Measurements from ENCODE around the gene NKIRAS1. TPM values are rescaled to one million over a fixed set of nuclear protein-coding genes. Genes with fewer than 3 reads are reported as not detected.

The NKIRAS1 gene
- total RNA-seq, 4 donors from 2014 or later = 23.4 to 29.4 (median 26.8) TPM

DNA sequence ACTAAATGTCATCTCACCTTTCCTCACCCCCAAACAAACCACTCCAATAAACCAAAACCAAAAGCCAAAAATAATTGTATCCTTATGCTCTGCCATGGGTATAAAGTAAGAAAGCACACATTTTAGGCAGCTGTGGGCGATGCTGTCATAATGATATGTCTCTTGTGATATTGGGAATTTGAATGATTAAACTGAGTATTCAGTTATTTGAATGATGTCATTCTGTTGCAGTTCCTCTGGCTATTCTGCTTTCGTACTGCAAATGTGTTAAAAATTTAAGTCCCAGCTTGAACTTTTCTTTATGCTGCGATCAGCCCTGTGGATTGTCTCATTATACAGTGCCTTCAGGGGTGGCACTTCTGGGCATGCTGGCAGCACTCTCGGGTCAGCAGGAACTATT is 17.5 kb upstream of the NKIRAS1 start:
- H3K36me3 ChIP-seq = no peaks in the 10 kb centered on the region
- H3K27ac ChIP-seq (replicated peaks in 1 of 4) = no peak overlapping the region
- TF ChIP-seq POLR2A (IDR thresholded peaks at IDR 0.05; ENCODE audit: low read depth) (no peak), EP300 (IDR thresholded peaks at IDR 0.05) (no peak), POLR2AphosphoS5 (IDR thresholded peaks at IDR 0.05) (no peak)
- TF ChIP-seq, protein P1, sequence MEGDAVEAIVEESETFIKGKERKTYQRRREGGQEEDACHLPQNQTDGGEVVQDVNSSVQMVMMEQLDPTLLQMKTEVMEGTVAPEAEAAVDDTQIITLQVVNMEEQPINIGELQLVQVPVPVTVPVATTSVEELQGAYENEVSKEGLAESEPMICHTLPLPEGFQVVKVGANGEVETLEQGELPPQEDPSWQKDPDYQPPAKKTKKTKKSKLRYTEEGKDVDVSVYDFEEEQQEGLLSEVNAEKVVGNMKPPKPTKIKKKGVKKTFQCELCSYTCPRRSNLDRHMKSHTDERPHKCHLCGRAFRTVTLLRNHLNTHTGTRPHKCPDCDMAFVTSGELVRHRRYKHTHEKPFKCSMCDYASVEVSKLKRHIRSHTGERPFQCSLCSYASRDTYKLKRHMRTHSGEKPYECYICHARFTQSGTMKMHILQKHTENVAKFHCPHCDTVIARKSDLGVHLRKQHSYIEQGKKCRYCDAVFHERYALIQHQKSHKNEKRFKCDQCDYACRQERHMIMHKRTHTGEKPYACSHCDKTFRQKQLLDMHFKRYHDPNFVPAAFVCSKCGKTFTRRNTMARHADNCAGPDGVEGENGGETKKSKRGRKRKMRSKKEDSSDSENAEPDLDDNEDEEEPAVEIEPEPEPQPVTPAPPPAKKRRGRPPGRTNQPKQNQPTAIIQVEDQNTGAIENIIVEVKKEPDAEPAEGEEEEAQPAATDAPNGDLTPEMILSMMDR (IDR thresholded peaks at IDR 0.05) = no peak
- intact Hi-C loops (cut with DNase I) = no loop called here
- H3K9me3 ChIP-seq = peaks cover 0 to 4% (median 0%) of the 10 kb centered on the region in 4 donors
- no peak overlapping the region for H3K4me3 ChIP-seq
- WGBS = 87% methylated on average over 4 of the region's 4 CpGs
- no peaks in the 10 kb centered on the region for H3K4me1 ChIP-seq
- no peaks in the 10 kb centered on the region for H3K27me3 ChIP-seq
- no peak for DNase-seq (ENCODE audit: extremely low spot score)

DNA sequence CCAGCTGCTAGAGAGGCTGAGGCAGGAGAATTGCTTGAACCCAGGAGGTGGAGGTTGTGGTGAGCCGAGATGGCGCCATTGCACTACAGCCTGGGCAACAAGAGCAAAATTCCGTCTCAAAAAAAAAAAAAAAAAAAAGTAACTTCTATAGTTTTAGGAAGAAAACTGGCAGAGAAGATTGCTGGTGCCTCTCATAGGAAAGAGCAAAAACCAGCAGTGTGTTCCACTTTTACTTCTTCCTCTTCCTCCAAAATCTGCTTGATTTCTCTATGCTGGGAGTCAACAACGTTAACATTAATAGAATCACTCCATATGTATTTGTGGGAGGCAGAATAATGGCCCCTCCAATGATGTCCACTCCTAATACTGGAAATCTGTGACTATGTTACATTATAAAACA is 15.8 kb upstream of the NKIRAS1 start:
- intact Hi-C loops (cut with DNase I) = no loop called here
- H3K4me3 ChIP-seq = no peak overlapping the region
- no peaks in the 10 kb centered on the region for H3K27me3 ChIP-seq
- no peaks in the 10 kb centered on the region for H3K36me3 ChIP-seq
- no peak for TF ChIP-seq POLR2AphosphoS5 (IDR thresholded peaks at IDR 0.05)
- TF ChIP-seq, protein P1 (IDR thresholded peaks at IDR 0.05) = no peak
- no peak for TF ChIP-seq POLR2A (IDR thresholded peaks at IDR 0.05; ENCODE audit: low read depth)
- TF ChIP-seq EP300 (IDR thresholded peaks at IDR 0.05) = no peak
- WGBS = 90% methylated on average over 4 of the region's 4 CpGs
- DNase-seq (ENCODE audit: extremely low spot score) = no peak
- H3K4me1 ChIP-seq = no peaks in the 10 kb centered on the region
- no peaks in the 10 kb centered on the region for H3K9me3 ChIP-seq
- no peak overlapping the region for H3K27ac ChIP-seq (replicated peaks in 1 of 4)

GRCh38 chr3:23931597-23931996 is 14.8 kb upstream of the NKIRAS1 start:
- Histone ChIP-seq H3K4me3 (no peak overlapping the region), H3K4me1 (no peaks in the 10 kb centered on the region), H3K27me3 (no peaks in the 10 kb centered on the region), H3K36me3 (no peaks in the 10 kb centered on the region), H3K27ac (replicated peaks in 1 of 4) (no peak overlapping the region), H3K9me3 (no peaks in the 10 kb centered on the region)
- WGBS = 87% methylated on average over 3 of the region's 3 CpGs
- no peak for DNase-seq (ENCODE audit: extremely low spot score)
- intact Hi-C loops (cut with DNase I) = no loop called here
- no peak for TF ChIP-seq POLR2A (IDR thresholded peaks at IDR 0.05; ENCODE audit: low read depth)
- no peak for TF ChIP-seq EP300 (IDR thresholded peaks at IDR 0.05)
- TF ChIP-seq POLR2AphosphoS5 (IDR thresholded peaks at IDR 0.05) = no peak
- TF ChIP-seq, protein P1 (IDR thresholded peaks at IDR 0.05) = no peak

DNA sequence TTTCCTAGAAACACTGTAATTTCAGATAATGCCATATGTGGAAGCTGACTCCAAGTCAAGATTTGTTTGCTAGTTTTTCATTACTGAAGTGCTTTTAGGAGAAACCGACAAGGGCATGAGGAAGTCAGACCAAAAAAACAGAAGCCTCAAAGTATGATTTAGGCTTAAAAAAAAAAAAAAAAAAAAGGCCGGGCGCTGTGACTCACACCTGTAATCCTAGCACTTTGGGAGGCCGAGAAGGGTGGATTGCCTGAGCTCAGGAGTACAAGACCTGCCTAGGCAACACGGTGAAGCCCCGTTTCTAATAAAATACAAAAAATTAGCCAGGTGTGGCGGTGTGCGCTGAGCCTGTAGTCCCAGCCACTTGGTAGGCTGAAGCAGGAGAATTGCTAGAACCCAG is 11.7 kb upstream of the NKIRAS1 start:
- WGBS = 87% methylated on average over 8 of the region's 8 CpGs
- no peak for DNase-seq (ENCODE audit: extremely low spot score)
- H3K27ac ChIP-seq (replicated peaks in 1 of 4) = no peak overlapping the region
- TF ChIP-seq, protein P1 (IDR thresholded peaks at IDR 0.05) = no peak
- TF ChIP-seq POLR2AphosphoS5 (IDR thresholded peaks at IDR 0.05) (no peak), EP300 (IDR thresholded peaks at IDR 0.05) (no peak), POLR2A (IDR thresholded peaks at IDR 0.05; ENCODE audit: low read depth) (no peak)
- H3K4me3 ChIP-seq = no peak overlapping the region
- H3K27me3 ChIP-seq = no peaks in the 10 kb centered on the region
- intact Hi-C loops (cut with DNase I) = no loop called here
- H3K36me3 ChIP-seq = no peaks in the 10 kb centered on the region
- H3K9me3 ChIP-seq = no peaks in the 10 kb centered on the region
- H3K4me1 ChIP-seq = no peaks in the 10 kb centered on the region

- Histone ChIP-seq H3K36me3 (peaks cover 0 to 12% (median 8%) of the 10 kb centered on the region in 4 donors), H3K4me1 (no peaks in the 10 kb centered on the region), H3K27ac (replicated peaks in 1 of 4) (no peak overlapping the region), H3K27me3 (no peaks in the 10 kb centered on the region), H3K9me3 (no peaks in the 10 kb centered on the region), H3K4me3 (no peak overlapping the region)
- intact Hi-C loops (cut with DNase I) = no loop called here
- DNase-seq (ENCODE audit: extremely low spot score) = no peak
- 86% methylated on average over 3 of the region's 3 CpGs for WGBS
- TF ChIP-seq EP300 (IDR thresholded peaks at IDR 0.05) = no peak
- TF ChIP-seq, protein P1 (IDR thresholded peaks at IDR 0.05) = no peak
- TF ChIP-seq POLR2AphosphoS5 (IDR thresholded peaks at IDR 0.05) = no peak
- no peak for TF ChIP-seq POLR2A (IDR thresholded peaks at IDR 0.05; ENCODE audit: low read depth)
Measured at GRCh38 chr3:23926736-23927135, 9.9 kb upstream of the NKIRAS1 start.

Measured in esophagus muscularis mucosa (tissue), 4 donors.